ENCODE results near the gene SIRPB2. TPM values are rescaled to one million over a fixed set of nuclear protein-coding genes. Genes with fewer than 3 reads are reported as not detected.

Gene SIRPB2
- total RNA-seq, 1 experiment from 2014 or later, result not detected

GRCh38 chr20:1427457-1428054 lies 63.7 kb downstream of the SIRPB2 start:
- in situ Hi-C loops (cut with HindIII; ENCODE audit: low pct_unique_long_range_greater_than_20kb, low sequenced_read_pairs), result no loop called here
- DNase-seq (ENCODE audit: low read depth), result no peak

DNA sequence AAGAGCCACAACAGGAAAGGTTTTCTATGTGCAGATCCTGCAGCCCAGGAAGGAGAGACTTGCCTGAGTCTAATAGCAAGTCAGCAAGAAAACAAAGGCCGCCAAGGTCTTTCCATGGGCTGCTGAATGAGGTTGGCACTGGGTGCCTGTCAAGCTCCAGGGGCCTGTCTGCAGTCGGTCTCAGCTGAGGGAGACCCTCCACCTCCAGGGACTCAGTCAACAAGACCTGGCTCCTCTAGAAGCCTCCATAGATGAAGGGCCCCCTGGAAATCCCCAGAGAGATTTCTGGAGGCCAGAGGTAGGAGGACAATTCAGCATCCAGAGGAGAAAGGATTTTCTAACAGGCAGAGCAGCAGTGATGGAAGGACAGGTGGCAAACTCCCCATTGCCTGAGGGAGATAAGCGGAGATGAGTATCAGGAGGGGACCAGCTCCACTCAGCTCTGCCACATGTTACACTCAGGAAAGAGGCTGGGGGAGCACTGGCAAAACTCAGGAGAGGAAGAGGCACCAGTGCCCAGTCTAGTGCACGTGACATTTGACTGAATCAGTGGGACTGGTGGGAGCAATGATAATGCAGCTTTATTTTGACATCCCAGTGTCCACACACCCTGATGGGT lies 64.9 kb downstream of the SIRPB2 start:
- in situ Hi-C loops (cut with HindIII; ENCODE audit: low pct_unique_long_range_greater_than_20kb, low sequenced_read_pairs), result no loop called here
- DNase-seq (ENCODE audit: low read depth), result no peak

Other genes with a start within 250 kb of the SIRPB2 start
- 11.1 and 14.5 TPM in 2 replicates for gene SNPH, start 225.1 kb downstream of the SIRPB2 start, total RNA-seq (2014; rRNA removed; shearing (Covaris generic); ENCODE audit: low replicate concordance)
- gene SDCBP2, start 162.3 kb downstream of the SIRPB2 start, total RNA-seq (2014; rRNA removed; shearing (Covaris generic); ENCODE audit: low replicate concordance), result 1.9 and 3.2 TPM in 2 replicates
- 173 and 219 TPM in 2 replicates for gene FKBP1A, start 98.4 kb downstream of the SIRPB2 start, total RNA-seq (2014; rRNA removed; shearing (Covaris generic); ENCODE audit: low replicate concordance)
- 118 and 119 TPM in 2 replicates for gene NSFL1C, start 24.6 kb downstream of the SIRPB2 start, total RNA-seq (2014; rRNA removed; shearing (Covaris generic); ENCODE audit: low replicate concordance)
- gene SIRPD, start 66.3 kb upstream of the SIRPB2 start, total RNA-seq (2014; rRNA removed; shearing (Covaris generic); ENCODE audit: low replicate concordance), result not detected in 2 replicates
- 2.1 and 10.4 TPM in 2 replicates for gene SIRPB1, start 128.6 kb upstream of the SIRPB2 start, total RNA-seq (2014; rRNA removed; shearing (Covaris generic); ENCODE audit: low replicate concordance)
- gene SIRPG, start 166.4 kb upstream of the SIRPB2 start, total RNA-seq (2014; rRNA removed; shearing (Covaris generic); ENCODE audit: low replicate concordance), result not detected in 2 replicates